Smooth muscle cell (in vitro differentiated cells): ENCODE results near the gene ANGEL2. TPM values are rescaled to one million over a fixed set of nuclear protein-coding genes. Genes with fewer than 3 reads are reported as not detected.

Experiments used
- DNase-seq: peaks from one replicate; lab custom pipeline; 2025; ENCODE audit not compliant: unreplicated experiment; lab: John Stamatoyannopoulos, UW
- H2AFZ ChIP-seq: fragments of 200-600 bp; sonication (generic); 2 replicates; pipeline ENCODE4 v1.6.0; 2016; ENCODE audit warnings: antibody characterized with exemption, low read depth, mild to moderate bottlenecking
- H3F3A ChIP-seq: fragments of 200-600 bp; sonication (generic); 2 replicates; pipeline ENCODE4 v1.6.0; 2017; ENCODE audit warnings: antibody characterized with exemption, low read depth
- H3K27ac ChIP-seq: fragments of 200-600 bp; sonication (generic); 2 replicates; pipeline ENCODE4 v1.5.1; 2016; ENCODE audit warnings: low read depth, mild to moderate bottlenecking
- H3K27me3 ChIP-seq: fragments of 200-600 bp; sonication (generic); 2 replicates; pipeline ENCODE4 v1.6.1; 2016; ENCODE audit warnings: low read depth, mild to moderate bottlenecking
- H3K36me3 ChIP-seq: fragments of 200-600 bp; sonication (generic); 2 replicates; pipeline ENCODE4 v1.5.1; 2016; ENCODE audit warnings: low read depth
- H3K4me1 ChIP-seq: fragments of 200-600 bp; sonication (generic); 2 replicates; pipeline ENCODE4 v1.5.1; 2016; ENCODE audit warnings: low read depth
- H3K4me2 ChIP-seq: fragments of 200-600 bp; sonication (generic); 2 replicates; pipeline ENCODE4 v1.6.0; 2016; ENCODE audit warnings: mild to moderate bottlenecking
- H3K4me3 ChIP-seq: fragments of 200-600 bp; sonication (generic); 2 replicates; pipeline ENCODE4 v1.5.1; 2016; ENCODE audit warnings: mild to moderate bottlenecking
- H3K79me2 ChIP-seq: fragments of 200-600 bp; sonication (generic); 2 replicates; pipeline ENCODE4 v1.6.0; 2016; ENCODE audit warnings: low read depth, mild to moderate bottlenecking
- H3K9ac ChIP-seq: fragments of 200-600 bp; sonication (generic); 2 replicates; pipeline ENCODE4 v1.6.0; 2016; ENCODE audit warnings: low read depth
- H3K9me3 ChIP-seq: fragments of 200-600 bp; sonication (generic); replicated peaks from 2 replicates; pipeline ENCODE4 v1.5.1; 2016; ENCODE audit warnings: low read depth
- H4K20me1 ChIP-seq: fragments of 200-600 bp; sonication (generic); 2 replicates; pipeline ENCODE4 v1.6.0; 2016; ENCODE audit warnings: low read depth
- WGBS: methylation state at CpG from one replicate; pipeline ENCODE4 v1.1.7; 2016; ENCODE audit warnings: low lambda C conversion rate; 5-methylcytosine and 5-hydroxymethylcytosine counted together
- polyA plus RNA-seq: library from polyadenylated mRNA; unstranded; fragments of >200 nt; fragmentation: Nextera tagmentation; extraction: Ambion mirVana; gene quantifications from 2 replicates; pipeline ENCODE4 v1.2.1, GENCODE V29; 2016
- total RNA-seq: library from RNA; depleted of rRNA; stranded (reverse); fragments of >200 nt; gene quantifications from 2 replicates; pipeline ENCODE4 v1.2.3, GENCODE V29; 2014
- TF ChIP-seq, protein P1 (sequence below): fragments of 200-600 bp; sonication (generic); IDR thresholded peaks from 2 replicates; pipeline ENCODE4 v1.5.1; 2017; ENCODE audit warnings: borderline replicate concordance, mild to moderate bottlenecking, antibody characterized with exemption; ENCODE audit not compliant: insufficient read depth, poor library complexity, severe bottlenecking

Gene ANGEL2
- total and polyA plus RNA-seq, 2 experiments from 2014 or later = 13.1 to 29.7 TPM

DNA sequence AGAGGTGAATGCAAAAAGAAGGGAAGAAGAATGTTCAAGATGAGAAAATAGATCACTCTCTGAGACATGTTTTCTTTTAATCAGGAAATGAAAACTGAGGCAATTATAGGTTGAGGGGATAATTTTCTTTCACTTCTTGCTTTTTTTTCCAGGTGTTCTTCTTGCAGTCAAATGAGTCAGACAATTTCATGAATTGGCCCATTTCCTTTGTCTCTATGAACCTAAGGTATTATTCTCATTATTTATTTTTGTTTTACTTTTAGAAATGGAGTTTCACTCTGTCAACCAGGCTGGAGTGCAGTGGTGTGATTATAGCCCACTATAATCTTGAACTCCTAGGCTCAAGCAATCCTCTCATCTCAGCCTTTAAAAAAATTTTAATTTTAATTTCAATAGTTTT, 68.8 kb downstream of the ANGEL2 start:
- H3F3A ChIP-seq = no peaks in the 10 kb centered on the region
- H3K9ac ChIP-seq = no peak overlapping the region
- no peak overlapping the region for H3K4me3 ChIP-seq
- no peaks in the 10 kb centered on the region for H3K79me2 ChIP-seq
- no peak for DNase-seq
- no peaks in the 10 kb centered on the region for H3K36me3 ChIP-seq
- no peaks in the 10 kb centered on the region for H3K27me3 ChIP-seq
- H3K9me3 ChIP-seq = no peaks in the 10 kb centered on the region
- H3K4me1 ChIP-seq = peaks cover 4% of the 10 kb centered on the region
- no peak overlapping the region for H3K27ac ChIP-seq
- H2AFZ ChIP-seq = no peak overlapping the region
- no peaks in the 10 kb centered on the region for H4K20me1 ChIP-seq
- no peak overlapping the region for H3K4me2 ChIP-seq
- TF ChIP-seq, protein P1, sequence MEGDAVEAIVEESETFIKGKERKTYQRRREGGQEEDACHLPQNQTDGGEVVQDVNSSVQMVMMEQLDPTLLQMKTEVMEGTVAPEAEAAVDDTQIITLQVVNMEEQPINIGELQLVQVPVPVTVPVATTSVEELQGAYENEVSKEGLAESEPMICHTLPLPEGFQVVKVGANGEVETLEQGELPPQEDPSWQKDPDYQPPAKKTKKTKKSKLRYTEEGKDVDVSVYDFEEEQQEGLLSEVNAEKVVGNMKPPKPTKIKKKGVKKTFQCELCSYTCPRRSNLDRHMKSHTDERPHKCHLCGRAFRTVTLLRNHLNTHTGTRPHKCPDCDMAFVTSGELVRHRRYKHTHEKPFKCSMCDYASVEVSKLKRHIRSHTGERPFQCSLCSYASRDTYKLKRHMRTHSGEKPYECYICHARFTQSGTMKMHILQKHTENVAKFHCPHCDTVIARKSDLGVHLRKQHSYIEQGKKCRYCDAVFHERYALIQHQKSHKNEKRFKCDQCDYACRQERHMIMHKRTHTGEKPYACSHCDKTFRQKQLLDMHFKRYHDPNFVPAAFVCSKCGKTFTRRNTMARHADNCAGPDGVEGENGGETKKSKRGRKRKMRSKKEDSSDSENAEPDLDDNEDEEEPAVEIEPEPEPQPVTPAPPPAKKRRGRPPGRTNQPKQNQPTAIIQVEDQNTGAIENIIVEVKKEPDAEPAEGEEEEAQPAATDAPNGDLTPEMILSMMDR = no peak

GRCh38 chr1:212945463-212946160, 70.1 kb downstream of the ANGEL2 start:
- WGBS = 96% methylated on average over 4 of the region's 4 CpGs
- no peaks in the 10 kb centered on the region for H3F3A ChIP-seq
- no peaks in the 10 kb centered on the region for H3K79me2 ChIP-seq
- H3K9ac ChIP-seq = no peak overlapping the region
- peaks cover 4% of the 10 kb centered on the region for H3K4me1 ChIP-seq
- no peak overlapping the region for H3K4me3 ChIP-seq
- H4K20me1 ChIP-seq = no peaks in the 10 kb centered on the region
- H3K4me2 ChIP-seq = no peak overlapping the region
- no peak overlapping the region for H2AFZ ChIP-seq
- no peaks in the 10 kb centered on the region for H3K36me3 ChIP-seq
- peaks cover under 1% of the 10 kb centered on the region for H3K9me3 ChIP-seq
- H3K27me3 ChIP-seq = no peaks in the 10 kb centered on the region
- H3K27ac ChIP-seq = no peak overlapping the region
- no peak for DNase-seq
- TF ChIP-seq, protein P1 = no peak

GRCh38 chr1:212945056-212945455, 70.6 kb downstream of the ANGEL2 start:
- TF ChIP-seq, protein P1 = no peak
- Histone ChIP-seq H3K27ac (no peak overlapping the region), H3F3A (no peaks in the 10 kb centered on the region), H2AFZ (no peak overlapping the region), H3K4me2 (no peak overlapping the region), H3K9ac (no peak overlapping the region), H3K4me1 (peaks cover 3% of the 10 kb centered on the region), H3K9me3 (peaks cover 4% of the 10 kb centered on the region), H4K20me1 (no peaks in the 10 kb centered on the region), H3K27me3 (no peaks in the 10 kb centered on the region), H3K79me2 (no peaks in the 10 kb centered on the region), H3K4me3 (no peak overlapping the region), H3K36me3 (no peaks in the 10 kb centered on the region)
- no peak for DNase-seq
- WGBS = 91% methylated on average over 2 of the region's 2 CpGs
